Endodermal cell (in vitro differentiated cells): Measurements from ENCODE around the gene CPTP. TPM values are rescaled to one million over a fixed set of nuclear protein-coding genes. Genes with fewer than 3 reads are reported as not detected.

Experiments used
- DNase-seq: peaks from one replicate; pipeline ENCODE4 v3.0.0-alpha.2; 2017
- H3K27ac ChIP-seq: 2 replicates; pipeline ENCODE4 v1.5.1; 2013; ENCODE audit warnings: mild to moderate bottlenecking, low read depth, low read length, moderate library complexity
- H3K27me3 ChIP-seq: 2 replicates; pipeline ENCODE4 v1.6.1; 2013; ENCODE audit warnings: mild to moderate bottlenecking, low read length, moderate library complexity; ENCODE audit not compliant: insufficient read depth, control insufficient read depth, poor library complexity, severe bottlenecking
- H3K36me3 ChIP-seq: 2 replicates; pipeline ENCODE4 v1.7.0; 2013; ENCODE audit warnings: mild to moderate bottlenecking, low read length, moderate library complexity; ENCODE audit not compliant: control insufficient read depth, insufficient read depth
- H3K4me1 ChIP-seq: one replicate; pipeline ENCODE4 v1.7.0; 2013; ENCODE audit warnings: low read length; ENCODE audit not compliant: control insufficient read depth, insufficient read depth
- H3K4me3 ChIP-seq: 2 replicates; pipeline ENCODE4 v1.5.1; 2013; ENCODE audit warnings: mild to moderate bottlenecking, low read length, moderate library complexity
- H3K9ac ChIP-seq: 2 replicates; pipeline ENCODE4 v1.6.1; 2013; ENCODE audit warnings: mild to moderate bottlenecking, low read length, moderate library complexity; ENCODE audit not compliant: poor library complexity, severe bottlenecking; ENCODE audit errors: extremely low read depth
- H3K9me3 ChIP-seq: 2 replicates; pipeline ENCODE4 v1.6.1; 2013; ENCODE audit warnings: mild to moderate bottlenecking, low read length, moderate library complexity; ENCODE audit not compliant: control insufficient read depth
- H3K27ac Mint-ChIP-seq: 2 replicates; pipeline ENCODE4 v1.8.0; 2020; ENCODE audit warnings: mixed read lengths
- H3K27me3 Mint-ChIP-seq: 2 replicates; pipeline ENCODE4 v1.8.0; 2021; ENCODE audit warnings: mild to moderate bottlenecking, mixed read lengths; ENCODE audit not compliant: insufficient read depth
- H3K36me3 Mint-ChIP-seq: 2 replicates; pipeline ENCODE4 v1.8.0; 2020; ENCODE audit warnings: low read depth, mixed read lengths
- H3K4me1 Mint-ChIP-seq: 2 replicates; pipeline ENCODE4 v1.8.0; 2020; ENCODE audit warnings: mixed read lengths
- H3K4me3 Mint-ChIP-seq: 2 replicates; pipeline ENCODE4 v1.8.0; 2020; ENCODE audit warnings: mild to moderate bottlenecking, moderate library complexity, mixed read lengths
- H3K9me3 Mint-ChIP-seq: 2 replicates; pipeline ENCODE4 v1.8.0; 2020; ENCODE audit warnings: mild to moderate bottlenecking, mixed read lengths
- WGBS, 2 experiments: methylation state at CpG; one replicate each; pipeline versions ENCODE4 v1.1.5 to v1.1.7; 2013; ENCODE audit warnings: missing lambda C conversion rate in 2 of 2, mixed read lengths in 1 of 2; ENCODE audit not compliant: insufficient coverage in 1 of 2, insufficient read length in 1 of 2; 5-methylcytosine and 5-hydroxymethylcytosine counted together
- total RNA-seq, 2 donors: library from RNA; stranded (reverse); fragmentation: NEBNext Ultra II Directional in 1 of 2; extraction: Animal tissue kit (Norgen Biotek cat#: 25700) in 1 of 2; gene quantifications; 2 replicates in 1 of 2; 3 replicates in 1 of 2; pipeline ENCODE4 v1.2.1, GENCODE V29; 2021
- TF ChIP-seq, protein P1 (sequence below): fragments of 200-600 bp; sonication (generic); conservative IDR thresholded peaks from 2 replicates; pipeline ENCODE4 v1.5.0; 2021; ENCODE audit warnings: antibody characterized with exemption, mild to moderate bottlenecking

CPTP gene
- total RNA-seq, 2 donors from 2014 or later = 12.0 to 13.6 TPM

DNA sequence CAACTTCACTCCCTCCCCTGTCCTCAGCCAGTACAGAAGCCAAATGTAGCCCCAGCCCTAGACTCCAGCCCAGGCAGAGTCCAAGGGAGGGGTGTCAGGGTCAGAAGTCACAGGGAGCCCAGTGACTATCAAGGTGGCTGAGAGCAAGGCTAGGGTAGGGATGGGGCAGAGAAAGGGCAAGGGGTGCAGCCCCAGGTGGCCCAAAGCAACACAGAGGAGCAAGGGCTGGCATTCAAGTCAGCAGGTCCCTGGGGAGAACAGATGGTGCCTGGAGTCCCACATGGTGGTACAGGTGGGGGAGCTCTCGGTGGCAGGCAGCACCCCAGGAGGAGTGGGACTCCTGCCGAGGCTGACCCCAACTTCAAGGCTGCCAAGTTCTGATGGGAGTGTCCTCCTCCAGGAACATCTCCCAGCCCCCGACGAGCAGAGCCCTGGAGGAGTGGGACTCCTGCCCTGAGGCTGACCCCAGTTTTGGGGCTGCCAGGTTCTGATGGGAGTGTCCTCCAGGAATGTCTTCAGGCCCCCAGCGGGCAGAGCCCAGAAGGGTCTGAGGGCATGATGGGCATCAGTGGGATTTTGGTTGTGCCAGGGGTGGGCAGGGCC lies 28.3 kb downstream of the CPTP start:
- peaks cover 9% of the 10 kb centered on the region for H3K27me3 Mint-ChIP-seq
- no peaks in the 10 kb centered on the region for H3K36me3 Mint-ChIP-seq
- Histone ChIP-seq H3K4me3 (no peak overlapping the region), H3K36me3 (peaks cover 7% of the 10 kb centered on the region), H3K9me3 (no peaks in the 10 kb centered on the region), H3K9ac (no peak overlapping the region), H3K27ac (no peak overlapping the region), H3K4me1 (peaks cover 3% of the 10 kb centered on the region), H3K27me3 (no peaks in the 10 kb centered on the region)
- DNase-seq = no peak
- no peak overlapping the region for H3K27ac Mint-ChIP-seq
- WGBS, 2 experiments = 50 to 56% methylated on average over 2 to 5 of the region's 5 CpGs
- H3K9me3 Mint-ChIP-seq = no peaks in the 10 kb centered on the region
- peaks cover 10% of the 10 kb centered on the region for H3K4me1 Mint-ChIP-seq
- TF ChIP-seq, protein P1, sequence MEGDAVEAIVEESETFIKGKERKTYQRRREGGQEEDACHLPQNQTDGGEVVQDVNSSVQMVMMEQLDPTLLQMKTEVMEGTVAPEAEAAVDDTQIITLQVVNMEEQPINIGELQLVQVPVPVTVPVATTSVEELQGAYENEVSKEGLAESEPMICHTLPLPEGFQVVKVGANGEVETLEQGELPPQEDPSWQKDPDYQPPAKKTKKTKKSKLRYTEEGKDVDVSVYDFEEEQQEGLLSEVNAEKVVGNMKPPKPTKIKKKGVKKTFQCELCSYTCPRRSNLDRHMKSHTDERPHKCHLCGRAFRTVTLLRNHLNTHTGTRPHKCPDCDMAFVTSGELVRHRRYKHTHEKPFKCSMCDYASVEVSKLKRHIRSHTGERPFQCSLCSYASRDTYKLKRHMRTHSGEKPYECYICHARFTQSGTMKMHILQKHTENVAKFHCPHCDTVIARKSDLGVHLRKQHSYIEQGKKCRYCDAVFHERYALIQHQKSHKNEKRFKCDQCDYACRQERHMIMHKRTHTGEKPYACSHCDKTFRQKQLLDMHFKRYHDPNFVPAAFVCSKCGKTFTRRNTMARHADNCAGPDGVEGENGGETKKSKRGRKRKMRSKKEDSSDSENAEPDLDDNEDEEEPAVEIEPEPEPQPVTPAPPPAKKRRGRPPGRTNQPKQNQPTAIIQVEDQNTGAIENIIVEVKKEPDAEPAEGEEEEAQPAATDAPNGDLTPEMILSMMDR = no peak
- H3K4me3 Mint-ChIP-seq = no peak overlapping the region

DNA sequence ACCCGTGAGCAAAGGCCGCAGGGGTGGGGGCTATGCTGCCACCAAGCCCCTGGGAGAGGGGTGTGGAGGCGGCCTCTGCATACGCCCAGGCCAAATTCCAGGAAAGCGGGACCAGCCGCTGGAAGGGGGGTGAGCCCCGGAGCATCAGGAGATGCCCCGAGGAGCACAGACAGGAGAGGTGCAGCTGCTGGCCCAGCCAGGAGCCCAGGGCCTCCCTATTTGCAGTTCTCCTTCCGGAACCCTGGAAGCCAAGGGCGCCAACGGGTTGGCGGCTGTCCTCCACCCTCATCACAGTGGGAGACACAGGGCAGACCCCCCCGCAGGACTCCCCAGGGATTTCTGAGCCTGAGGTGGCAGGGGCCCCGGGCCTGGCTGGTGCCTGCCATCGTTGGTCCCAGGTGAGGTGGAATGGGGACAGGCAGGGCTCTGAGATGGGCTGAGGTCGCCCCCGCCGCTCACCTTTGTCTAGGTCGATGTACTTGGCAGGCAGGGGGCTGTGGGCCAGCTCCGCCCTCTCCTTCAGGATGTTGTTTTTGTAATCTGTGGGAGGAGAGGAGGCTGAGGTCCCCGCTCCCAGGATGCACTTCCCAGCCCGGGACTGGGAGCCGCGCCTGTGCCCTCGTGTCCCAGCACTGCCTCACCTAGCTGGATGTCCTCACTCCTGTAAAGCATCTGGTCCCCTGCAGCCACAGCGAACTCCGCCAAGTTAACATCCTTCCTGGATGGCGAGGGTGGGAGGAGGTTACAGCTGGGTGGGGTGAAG lies 29.0 kb downstream of the CPTP start:
- Histone ChIP-seq H3K36me3 (peaks cover 7% of the 10 kb centered on the region), H3K4me1 (peaks cover 3% of the 10 kb centered on the region), H3K9me3 (no peaks in the 10 kb centered on the region), H3K4me3 (no peak overlapping the region), H3K27me3 (no peaks in the 10 kb centered on the region), H3K9ac (no peak overlapping the region), H3K27ac (no peak overlapping the region)
- DNase-seq = peak; percentile 91
- peaks cover 9% of the 10 kb centered on the region for H3K27me3 Mint-ChIP-seq
- H3K4me3 Mint-ChIP-seq = peak overlapping the region; percentile 48
- H3K4me1 Mint-ChIP-seq = peaks cover 11% of the 10 kb centered on the region
- H3K36me3 Mint-ChIP-seq = no peaks in the 10 kb centered on the region
- H3K9me3 Mint-ChIP-seq = no peaks in the 10 kb centered on the region
- H3K27ac Mint-ChIP-seq = no peak overlapping the region
- TF ChIP-seq, protein P1 = no peak
- 76 to 82% methylated on average over 10 to 28 of the region's 28 CpGs for WGBS, 2 experiments

DNA sequence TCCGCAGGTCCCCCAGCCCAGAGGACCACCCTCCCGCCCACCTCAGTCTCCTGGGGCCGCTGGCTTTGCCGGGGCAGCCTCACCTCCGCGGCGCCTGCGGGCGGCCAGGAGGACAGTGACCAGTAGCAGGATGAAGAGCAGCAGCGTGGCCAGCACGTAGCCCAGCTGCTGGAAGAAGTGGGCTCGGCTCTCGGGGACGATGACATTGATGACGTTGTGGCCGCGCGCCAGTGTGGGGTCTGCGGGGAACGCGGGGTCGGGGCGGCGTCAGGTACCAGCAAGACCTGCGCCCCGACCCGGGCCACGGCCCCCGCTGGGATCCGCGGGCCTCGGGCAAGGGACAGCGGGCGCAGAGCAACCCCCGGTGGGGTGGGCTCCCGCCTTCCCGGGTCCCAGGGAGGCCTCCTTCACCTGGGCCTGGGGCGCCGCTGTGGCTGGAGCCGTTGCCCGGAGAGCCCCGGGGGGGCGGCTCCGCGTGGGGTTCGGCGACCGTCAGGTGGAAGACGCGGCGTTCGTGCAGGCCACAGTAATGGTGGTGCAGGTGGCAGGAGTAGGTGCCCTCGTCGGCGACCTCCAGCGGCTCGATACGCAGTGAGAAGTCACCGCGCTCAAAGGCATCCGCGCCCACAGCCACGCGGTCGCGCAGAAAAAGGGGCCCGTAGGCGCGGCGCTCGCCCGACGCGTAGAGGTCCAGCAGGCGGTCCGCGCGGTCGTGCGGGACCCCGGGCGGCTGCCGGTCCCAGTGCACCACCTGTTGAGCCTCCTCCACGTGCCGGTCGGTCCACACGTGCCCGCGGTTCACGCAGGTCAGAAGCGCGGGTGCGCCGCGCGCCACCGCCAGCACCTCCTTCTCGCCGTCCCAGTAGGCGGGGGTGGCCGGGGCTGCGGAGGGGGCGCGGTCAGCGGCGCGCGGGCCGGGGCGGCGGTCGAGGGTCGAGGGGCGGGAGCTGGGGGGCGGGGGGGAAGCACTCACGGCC lies 30.0 kb downstream of the CPTP start:
- no peak overlapping the region for H3K27ac ChIP-seq
- Mint-ChIP-seq H3K27ac (no peak overlapping the region), H3K4me1 (peaks cover 14% of the 10 kb centered on the region), H3K9me3 (no peaks in the 10 kb centered on the region), H3K4me3 (peak overlapping the region; percentile 48), H3K27me3 (peaks cover 9% of the 10 kb centered on the region), H3K36me3 (no peaks in the 10 kb centered on the region)
- H3K9ac ChIP-seq = no peak overlapping the region
- no peak overlapping the region for H3K4me3 ChIP-seq
- peaks cover 3% of the 10 kb centered on the region for H3K4me1 ChIP-seq
- H3K27me3 ChIP-seq = no peaks in the 10 kb centered on the region
- WGBS, 2 experiments = 94 to 95% methylated on average over 71 to 115 of the region's 116 CpGs
- no peaks in the 10 kb centered on the region for H3K9me3 ChIP-seq
- DNase-seq = peak; percentile 58
- H3K36me3 ChIP-seq = peaks cover 7% of the 10 kb centered on the region
- TF ChIP-seq, protein P1 = no peak
